IMR-90 (cell line): ENCODE data around the gene C16orf96. TPM values are rescaled to one million over a fixed set of nuclear protein-coding genes. Genes with fewer than 3 reads are reported as not detected.

Experiments used
- ATAC-seq: fragments of 200-7000 bp; cut with Tn5 transposase; 2 replicates; pipeline ENCODE4 v1.9.1; 2020; ENCODE audit warnings: low read depth, mild to moderate bottlenecking, moderate library complexity
- BruUV-seq: library from RNA; stranded (reverse); fragments of 400-500 nt; replicated peaks from 2 replicates; lab custom pipeline; 2021; lab: Mats Ljungman, UMichigan
- CTCF ChIA-PET: fragments of 300-600 bp; formaldehyde crosslinking; extraction: SDS; loops from one replicate; lab custom pipeline; 2021; ENCODE audit warnings: antibody characterized with exemption; lab: Yijun Ruan, JAX
- POLR2A ChIA-PET: fragments of 300-600 bp; sonication (Branson Sonifier 250); formaldehyde crosslinking; loops from one replicate; lab custom pipeline; 2022; ENCODE audit warnings: antibody characterized with exemption; ENCODE audit not compliant: unreplicated experiment; lab: Charles Lee
- DNase-seq: peaks from one replicate; pipeline ENCODE4 v3.0.0; 2013
- H2AFZ ChIP-seq: replicated peaks from 2 replicates; pipeline ENCODE3; 2013; ENCODE audit warnings: low read length, mild to moderate bottlenecking; ENCODE audit not compliant: poor library complexity
- H2AK5ac ChIP-seq: 2 replicates; pipeline ENCODE4 v1.6.1; 2013; ENCODE audit warnings: low read depth, low read length, inconsistent platforms
- H2AK9ac ChIP-seq: replicated peaks from 2 replicates; pipeline ENCODE3; 2013; ENCODE audit warnings: mild to moderate bottlenecking, low read depth, low read length, moderate library complexity; ENCODE audit not compliant: poor library complexity
- H2BK120ac ChIP-seq: 2 replicates; pipeline ENCODE4 v1.6.1; 2013; ENCODE audit warnings: low read depth, low read length, inconsistent platforms
- H2BK15ac ChIP-seq: 3 replicates; pipeline ENCODE4 v1.6.1; 2013; ENCODE audit warnings: low read depth, low read length, inconsistent platforms
- H2BK20ac ChIP-seq: 2 replicates; pipeline ENCODE4 v1.6.1; 2013; ENCODE audit warnings: low read depth, mild to moderate bottlenecking, inconsistent platforms, low read length, moderate library complexity
- H2BK5ac ChIP-seq: 2 replicates; pipeline ENCODE4 v1.6.1; 2013; ENCODE audit warnings: mild to moderate bottlenecking, low read depth, low read length, inconsistent platforms; ENCODE audit not compliant: poor library complexity, severe bottlenecking
- H3K14ac ChIP-seq: replicated peaks from 2 replicates; pipeline ENCODE4 v1.6.1; 2013; ENCODE audit warnings: low read depth, low read length, inconsistent platforms
- H3K18ac ChIP-seq: 2 replicates; pipeline ENCODE4 v1.6.1; 2013; ENCODE audit warnings: low read depth, low read length, control low read depth
- H3K23ac ChIP-seq: 2 replicates; pipeline ENCODE4 v1.6.1; 2013; ENCODE audit warnings: low read depth, low read length, inconsistent platforms
- H3K27ac ChIP-seq: 2 replicates; pipeline ENCODE4 v1.5.1; 2013; ENCODE audit warnings: mild to moderate bottlenecking, control low read depth, low read length; ENCODE audit not compliant: insufficient read depth
- H3K27me3 ChIP-seq: 2 replicates; pipeline ENCODE4 v1.6.1; 2013; ENCODE audit warnings: low read length; ENCODE audit not compliant: control insufficient read depth, insufficient read depth
- H3K36me3 ChIP-seq: 2 replicates; pipeline ENCODE4 v1.6.1; 2013; ENCODE audit warnings: low read length, mixed read lengths; ENCODE audit not compliant: control insufficient read depth, insufficient read depth
- H3K4ac ChIP-seq: 2 replicates; pipeline ENCODE4 v1.6.1; 2013; ENCODE audit warnings: low read depth, low read length, inconsistent platforms
- H3K4me1 ChIP-seq: 2 replicates; pipeline ENCODE4 v1.6.1; 2013; ENCODE audit warnings: low read length, mixed read lengths; ENCODE audit not compliant: control insufficient read depth, insufficient read depth
- H3K4me2 ChIP-seq: 2 replicates; pipeline ENCODE4 v1.6.1; 2013; ENCODE audit warnings: low read depth, mild to moderate bottlenecking, control low read depth, low read length, moderate library complexity
- H3K4me3 ChIP-seq: 2 replicates; pipeline ENCODE4 v1.5.1; 2013; ENCODE audit warnings: low read depth, mild to moderate bottlenecking, control low read depth, low read length, moderate library complexity; ENCODE audit not compliant: insufficient read depth
- H3K56ac ChIP-seq: 2 replicates; pipeline ENCODE4 v1.6.1; 2013; ENCODE audit warnings: low read length, inconsistent platforms; ENCODE audit not compliant: insufficient read depth; ENCODE audit errors: extremely low read depth
- H3K79me1 ChIP-seq, 2 experiments: 2 replicates each; pipeline ENCODE4 v1.6.1; 2013; ENCODE audit warnings: low read length in 2 of 2, inconsistent platforms in 1 of 2, low read depth in 1 of 2
- H3K9ac ChIP-seq: 2 replicates; pipeline ENCODE4 v1.6.1; 2013; ENCODE audit warnings: low read depth, low read length, control low read depth
- H3K9me1 ChIP-seq: 2 replicates; pipeline ENCODE4 v1.6.1; 2013; ENCODE audit warnings: low read length, inconsistent platforms; ENCODE audit not compliant: insufficient read depth
- H3K9me3 ChIP-seq: 2 replicates; pipeline ENCODE4 v1.6.1; 2013; ENCODE audit warnings: low read length; ENCODE audit not compliant: control insufficient read depth, insufficient read depth
- H4K20me1 ChIP-seq: 2 replicates; pipeline ENCODE4 v1.6.1; 2013; ENCODE audit warnings: low read length, inconsistent platforms; ENCODE audit not compliant: insufficient read depth
- H4K5ac ChIP-seq: 2 replicates; pipeline ENCODE4 v1.6.1; 2013; ENCODE audit warnings: mild to moderate bottlenecking, low read depth, low read length, control low read depth
- H4K8ac ChIP-seq, 2 experiments: 2 replicates each; pipeline ENCODE4 v1.6.1; 2013; ENCODE audit warnings: low read depth in 2 of 2, low read length in 2 of 2, control low read depth in 1 of 2, inconsistent platforms in 1 of 2
- H4K91ac ChIP-seq: 2 replicates; pipeline ENCODE4 v1.6.1; 2013; ENCODE audit warnings: low read depth, low read length, inconsistent platforms; ENCODE audit not compliant: insufficient read depth
- BHLHE40 ChIP-seq: fragments of 150-350 bp; IDR thresholded peaks from 2 replicates; pipeline ENCODE4 v1.6.1; 2016; ENCODE audit warnings: mild to moderate bottlenecking, low read depth, low read length
- CEBPB ChIP-seq: IDR thresholded peaks from 2 replicates; pipeline ENCODE4 v1.6.1; 2012; ENCODE audit warnings: low read depth, low read length, improper control_type of control experiment
- CHD1 ChIP-seq: IDR thresholded peaks from 2 replicates; pipeline ENCODE4 v1.6.1; 2012; ENCODE audit warnings: low read depth, low read length, improper control_type of control experiment
- FOS ChIP-seq: fragments of 150-350 bp; IDR thresholded peaks from 2 replicates; pipeline ENCODE4 v1.6.1; 2016; ENCODE audit warnings: low read depth, low read length
- MAFK ChIP-seq: IDR thresholded peaks from 2 replicates; pipeline ENCODE4 v1.6.1; 2012; ENCODE audit warnings: low read depth, low read length, improper control_type of control experiment
- MAZ ChIP-seq: IDR thresholded peaks from 2 replicates; pipeline ENCODE4 v1.6.1; 2012; ENCODE audit warnings: low read depth, mild to moderate bottlenecking, low read length, improper control_type of control experiment, moderate library complexity, borderline replicate concordance
- MXI1 ChIP-seq: IDR thresholded peaks from 2 replicates; pipeline ENCODE4 v1.6.1; 2012; ENCODE audit warnings: low read depth, mild to moderate bottlenecking, low read length, moderate library complexity, borderline replicate concordance
- NFE2L2 ChIP-seq: fragments of 150-350 bp; IDR thresholded peaks from 2 replicates; pipeline ENCODE4 v1.6.1; 2016; ENCODE audit warnings: low read depth, mild to moderate bottlenecking, low read length
- POLR2A ChIP-seq: IDR thresholded peaks from 2 replicates; pipeline ENCODE4 v1.6.1; 2012; ENCODE audit warnings: mild to moderate bottlenecking, low read depth, low read length
- RAD21 ChIP-seq: IDR thresholded peaks from 2 replicates; pipeline ENCODE4 v1.6.1; 2012; ENCODE audit warnings: low read length, improper control_type of control experiment
- RCOR1 ChIP-seq: IDR thresholded peaks from 2 replicates; pipeline ENCODE4 v1.6.1; 2012; ENCODE audit warnings: mild to moderate bottlenecking, low read length, improper control_type of control experiment; ENCODE audit not compliant: insufficient replicate concordance
- RFX5 ChIP-seq: IDR thresholded peaks from 2 replicates; pipeline ENCODE4 v1.8.0; 2012; ENCODE audit warnings: low read depth, mild to moderate bottlenecking, low read length, moderate library complexity
- SMC3 ChIP-seq: fragments of 150-350 bp; IDR thresholded peaks from 2 replicates; pipeline ENCODE4 v1.6.1; 2016; ENCODE audit warnings: low read depth, mild to moderate bottlenecking, antibody characterized with exemption, low read length, moderate library complexity
- WGBS, 2 experiments: methylation state at CpG; one replicate each; pipeline versions ENCODE4 v1.1.5 to v1.1.7; 2013; ENCODE audit warnings: missing lambda C conversion rate in 2 of 2; ENCODE audit not compliant: insufficient read length in 1 of 2; ENCODE audit errors: extremely low coverage in 2 of 2; 5-methylcytosine and 5-hydroxymethylcytosine counted together
- dilution Hi-C: fragments of 300-500 bp; cut with HindIII; formaldehyde crosslinking; loops from one replicate; pipeline ENCODE4 v1.14.3; 2018; ENCODE audit warnings: low sequenced_read_pairs; ENCODE audit not compliant: unreplicated experiment
- in situ Hi-C: fragments of 300-500 bp; cut with MboI; formaldehyde crosslinking; loops from 3 replicates; pipeline ENCODE4 v1.14.3; 2019; ENCODE audit warnings: low sequenced_read_pairs, inconsistent platforms, mixed read lengths
- intact Hi-C: fragments of 100-400 bp; cut with micrococcal nuclease; formaldehyde crosslinking; loops from 2 replicates; pipeline ENCODE4 v1.10.0; 2022
- polyA plus RNA-seq, 3 experiments: library from polyadenylated mRNA; depleted of rRNA; stranded (reverse); fragments of >200 nt; gene quantifications; 2 replicates each; pipeline ENCODE4 v1.2.3, GENCODE V29; 2012; ENCODE audit warnings: low replicate concordance in 1 of 3
- total RNA-seq: library from RNA; depleted of rRNA; stranded (reverse); fragments of >200 nt; gene quantifications from 2 replicates; pipeline ENCODE4 v1.2.3, GENCODE V29; 2012
- TF ChIP-seq, protein P1 (sequence below): fragments of 150-350 bp; IDR thresholded peaks from 2 replicates; pipeline ENCODE4 v1.6.1; 2017; ENCODE audit warnings: mild to moderate bottlenecking, antibody characterized with exemption, low read length, low read depth
- TF ChIP-seq, protein P2 (sequence below): fragments of 150-350 bp; IDR thresholded peaks from 2 replicates; pipeline ENCODE4 v1.6.1; 2016; ENCODE audit warnings: low read depth, mild to moderate bottlenecking, low read length, moderate library complexity, borderline replicate concordance
- TF ChIP-seq, protein P3 (sequence below): conservative IDR thresholded peaks from 2 replicates; pipeline ENCODE4 v1.5.1; 2012; ENCODE audit warnings: mild to moderate bottlenecking, low read depth, low read length, improper control_type of control experiment

Gene C16orf96
- total and polyA plus RNA-seq, 2 of the 4 experiments (the other 2 are of a cell fraction) = not detected

DNA sequence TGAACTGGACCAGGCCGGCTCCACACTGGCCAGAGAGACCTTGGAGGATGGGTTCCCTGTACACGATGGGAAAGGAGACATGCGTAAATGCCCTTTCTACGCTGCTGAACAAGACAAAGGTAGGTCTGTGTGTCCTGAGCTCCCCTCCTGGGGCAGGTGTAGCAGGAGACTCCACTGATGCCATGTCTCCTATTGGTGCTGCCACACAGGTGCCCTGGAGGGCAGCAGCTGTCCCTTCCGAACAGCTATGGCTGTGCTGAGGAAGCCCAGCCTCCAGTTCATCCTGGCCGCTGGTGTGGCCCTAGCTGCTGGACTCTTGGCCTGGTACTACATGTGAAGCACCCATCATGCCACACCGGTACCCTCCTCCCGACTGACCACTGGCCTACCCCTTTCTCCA, 46.7 kb upstream of the C16orf96 start:
- Histone ChIP-seq H3K23ac (no peak overlapping the region), H3K27ac (no peak overlapping the region), H3K36me3 (peaks cover 65% of the 10 kb centered on the region), H4K20me1 (peaks cover 13% of the 10 kb centered on the region), H4K91ac (no peak overlapping the region), H3K4me3 (no peak overlapping the region), H3K4me1 (no peaks in the 10 kb centered on the region), H3K27me3 (no peaks in the 10 kb centered on the region), H4K8ac (no peak overlapping the region), H3K79me1 (peaks cover 0 to 46% of the 10 kb centered on the region in 2 experiments), H2AK9ac (peak overlapping the region; percentile 12), H3K18ac (no peak overlapping the region), H3K56ac (no peak overlapping the region), H2AK5ac (no peak overlapping the region), H3K4ac (no peak overlapping the region), H3K14ac (no peak overlapping the region), H2BK15ac (no peak overlapping the region), H3K4me2 (no peak overlapping the region), H2AFZ (no peak overlapping the region), H2BK5ac (no peak overlapping the region), H3K9me3 (no peaks in the 10 kb centered on the region), H3K9me1 (no peaks in the 10 kb centered on the region), H2BK20ac (no peak overlapping the region), H2BK120ac (no peak overlapping the region), H4K5ac (no peak overlapping the region), H3K9ac (no peak overlapping the region)
- in situ Hi-C loops = loop anchor here (25.0 kb wide), 1 partner anchor 453 kb away; the partner anchor contains the start of gene SEC14L5
- POLR2A ChIA-PET = no interaction called here
- intact Hi-C loops = no loop called here
- DNase-seq = no peak
- dilution Hi-C loops = no loop called here
- no peak for ATAC-seq
- CTCF ChIA-PET = no interaction called here
- no peak for TF ChIP-seq MAZ
- no peak for TF ChIP-seq BHLHE40
- no peak for TF ChIP-seq CEBPB
- TF ChIP-seq POLR2A = no peak
- TF ChIP-seq, protein P1, sequence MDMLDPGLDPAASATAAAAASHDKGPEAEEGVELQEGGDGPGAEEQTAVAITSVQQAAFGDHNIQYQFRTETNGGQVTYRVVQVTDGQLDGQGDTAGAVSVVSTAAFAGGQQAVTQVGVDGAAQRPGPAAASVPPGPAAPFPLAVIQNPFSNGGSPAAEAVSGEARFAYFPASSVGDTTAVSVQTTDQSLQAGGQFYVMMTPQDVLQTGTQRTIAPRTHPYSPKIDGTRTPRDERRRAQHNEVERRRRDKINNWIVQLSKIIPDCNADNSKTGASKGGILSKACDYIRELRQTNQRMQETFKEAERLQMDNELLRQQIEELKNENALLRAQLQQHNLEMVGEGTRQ = no peak
- TF ChIP-seq NFE2L2 = no peak
- no peak for TF ChIP-seq MAFK
- no peak for TF ChIP-seq FOS
- TF ChIP-seq RCOR1 = no peak
- TF ChIP-seq, protein P2, sequence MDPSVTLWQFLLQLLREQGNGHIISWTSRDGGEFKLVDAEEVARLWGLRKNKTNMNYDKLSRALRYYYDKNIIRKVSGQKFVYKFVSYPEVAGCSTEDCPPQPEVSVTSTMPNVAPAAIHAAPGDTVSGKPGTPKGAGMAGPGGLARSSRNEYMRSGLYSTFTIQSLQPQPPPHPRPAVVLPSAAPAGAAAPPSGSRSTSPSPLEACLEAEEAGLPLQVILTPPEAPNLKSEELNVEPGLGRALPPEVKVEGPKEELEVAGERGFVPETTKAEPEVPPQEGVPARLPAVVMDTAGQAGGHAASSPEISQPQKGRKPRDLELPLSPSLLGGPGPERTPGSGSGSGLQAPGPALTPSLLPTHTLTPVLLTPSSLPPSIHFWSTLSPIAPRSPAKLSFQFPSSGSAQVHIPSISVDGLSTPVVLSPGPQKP = no peak
- no peak for TF ChIP-seq CHD1
- TF ChIP-seq MXI1 = no peak
- TF ChIP-seq, protein P3, sequence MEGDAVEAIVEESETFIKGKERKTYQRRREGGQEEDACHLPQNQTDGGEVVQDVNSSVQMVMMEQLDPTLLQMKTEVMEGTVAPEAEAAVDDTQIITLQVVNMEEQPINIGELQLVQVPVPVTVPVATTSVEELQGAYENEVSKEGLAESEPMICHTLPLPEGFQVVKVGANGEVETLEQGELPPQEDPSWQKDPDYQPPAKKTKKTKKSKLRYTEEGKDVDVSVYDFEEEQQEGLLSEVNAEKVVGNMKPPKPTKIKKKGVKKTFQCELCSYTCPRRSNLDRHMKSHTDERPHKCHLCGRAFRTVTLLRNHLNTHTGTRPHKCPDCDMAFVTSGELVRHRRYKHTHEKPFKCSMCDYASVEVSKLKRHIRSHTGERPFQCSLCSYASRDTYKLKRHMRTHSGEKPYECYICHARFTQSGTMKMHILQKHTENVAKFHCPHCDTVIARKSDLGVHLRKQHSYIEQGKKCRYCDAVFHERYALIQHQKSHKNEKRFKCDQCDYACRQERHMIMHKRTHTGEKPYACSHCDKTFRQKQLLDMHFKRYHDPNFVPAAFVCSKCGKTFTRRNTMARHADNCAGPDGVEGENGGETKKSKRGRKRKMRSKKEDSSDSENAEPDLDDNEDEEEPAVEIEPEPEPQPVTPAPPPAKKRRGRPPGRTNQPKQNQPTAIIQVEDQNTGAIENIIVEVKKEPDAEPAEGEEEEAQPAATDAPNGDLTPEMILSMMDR = no peak
- TF ChIP-seq SMC3 = no peak
- TF ChIP-seq RAD21 = no peak
- no peak for TF ChIP-seq RFX5
- no TSS peak for BruUV-seq
- WGBS, 2 experiments = 90% methylated on average over 3 of the region's 8 CpGs; no CpG with 5 or more reads in 1 of the 2 experiments
